ENCODE measurements around the gene BAZ2A.
"Not testable (repeated sequence)": the region's sequence is repeated elsewhere in the genome, so short reads cannot be mapped to it uniquely, and the experiment has no call there.

Gene BAZ2A

GRCh38 chr12:56596815-56597214, 33.3 kb downstream of the BAZ2A start:
- peaks cover 40% of the 10 kb centered on the region for H3K36me3 ChIP-seq (ENCODE audit: control insufficient read depth, insufficient read depth, low read length)
- H3K27me3 ChIP-seq (ENCODE audit: control insufficient read depth, insufficient read depth, low read length, poor library complexity, severe bottlenecking): no peaks in the 10 kb centered on the region
- no peaks in the 10 kb centered on the region for H3K4me1 ChIP-seq (ENCODE audit: control insufficient read depth, insufficient read depth, low read length)
- no peak overlapping the region for H3K27ac ChIP-seq (ENCODE audit: insufficient read depth, low read depth, low read length, poor library complexity, severe bottlenecking)
- H3K4me3 ChIP-seq (ENCODE audit: insufficient read depth, low read depth, low read length): no peak overlapping the region
- WGBS, 2 experiments: 85 to 87% methylated on average over 2 to 3 of the region's 3 CpGs
- no peaks in the 10 kb centered on the region for H3K9me3 ChIP-seq (ENCODE audit: control insufficient read depth, low read length)

- H3K36me3 ChIP-seq (ENCODE audit: control insufficient read depth, insufficient read depth, low read length): peaks cover 13% of the 10 kb centered on the region
- no peaks in the 10 kb centered on the region for H3K27me3 ChIP-seq (ENCODE audit: control insufficient read depth, insufficient read depth, low read length, poor library complexity, severe bottlenecking)
- H3K4me3 ChIP-seq (ENCODE audit: insufficient read depth, low read depth, low read length): no peak overlapping the region
- H3K27ac ChIP-seq (ENCODE audit: insufficient read depth, low read depth, low read length, poor library complexity, severe bottlenecking): peak overlapping the region; percentile 61
- no peaks in the 10 kb centered on the region for H3K9me3 ChIP-seq (ENCODE audit: control insufficient read depth, low read length)
- H3K4me1 ChIP-seq (ENCODE audit: control insufficient read depth, insufficient read depth, low read length): no peaks in the 10 kb centered on the region
- 48 to 51% methylated on average over 8 of the region's 8 CpGs for WGBS, 2 experiments
Measured at GRCh38 chr12:56593909-56594621, 36.1 kb downstream of the BAZ2A start.

GRCh38 chr12:56591961-56592360, 38.2 kb downstream of the BAZ2A start:
- Histone ChIP-seq H3K4me3 (ENCODE audit: insufficient read depth, low read depth, low read length) (no peak overlapping the region), H3K27me3 (ENCODE audit: control insufficient read depth, insufficient read depth, low read length, poor library complexity, severe bottlenecking) (no peaks in the 10 kb centered on the region), H3K4me1 (ENCODE audit: control insufficient read depth, insufficient read depth, low read length) (no peaks in the 10 kb centered on the region), H3K27ac (ENCODE audit: insufficient read depth, low read depth, low read length, poor library complexity, severe bottlenecking) (no peak overlapping the region), H3K36me3 (ENCODE audit: control insufficient read depth, insufficient read depth, low read length) (no peaks in the 10 kb centered on the region), H3K9me3 (ENCODE audit: control insufficient read depth, low read length) (no peaks in the 10 kb centered on the region)

GRCh38 chr12:56591126-56591525, 39.0 kb downstream of the BAZ2A start:
- Histone ChIP-seq H3K27me3 (ENCODE audit: control insufficient read depth, insufficient read depth, low read length, poor library complexity, severe bottlenecking) (no peaks in the 10 kb centered on the region), H3K27ac (ENCODE audit: insufficient read depth, low read depth, low read length, poor library complexity, severe bottlenecking) (no peak overlapping the region), H3K4me3 (ENCODE audit: insufficient read depth, low read depth, low read length) (no peak overlapping the region), H3K9me3 (ENCODE audit: control insufficient read depth, low read length) (no peaks in the 10 kb centered on the region), H3K36me3 (ENCODE audit: control insufficient read depth, insufficient read depth, low read length) (no peaks in the 10 kb centered on the region), H3K4me1 (ENCODE audit: control insufficient read depth, insufficient read depth, low read length) (no peaks in the 10 kb centered on the region)
- WGBS, 2 experiments: 76 to 82% methylated on average over 5 of the region's 5 CpGs

GRCh38 chr12:56590237-56590830, 39.8 kb downstream of the BAZ2A start:
- Histone ChIP-seq H3K4me3 (ENCODE audit: insufficient read depth, low read depth, low read length) (no peak overlapping the region), H3K4me1 (ENCODE audit: control insufficient read depth, insufficient read depth, low read length) (no peaks in the 10 kb centered on the region), H3K9me3 (ENCODE audit: control insufficient read depth, low read length) (no peaks in the 10 kb centered on the region), H3K27me3 (ENCODE audit: control insufficient read depth, insufficient read depth, low read length, poor library complexity, severe bottlenecking) (no peaks in the 10 kb centered on the region), H3K36me3 (ENCODE audit: control insufficient read depth, insufficient read depth, low read length) (no peaks in the 10 kb centered on the region), H3K27ac (ENCODE audit: insufficient read depth, low read depth, low read length, poor library complexity, severe bottlenecking) (no peak overlapping the region)
- 70 to 73% methylated on average over 3 of the region's 3 CpGs for WGBS, 2 experiments

- Histone ChIP-seq H3K4me1 (ENCODE audit: control insufficient read depth, insufficient read depth, low read length) (no peaks in the 10 kb centered on the region), H3K36me3 (ENCODE audit: control insufficient read depth, insufficient read depth, low read length) (no peaks in the 10 kb centered on the region), H3K27ac (ENCODE audit: insufficient read depth, low read depth, low read length, poor library complexity, severe bottlenecking) (no peak overlapping the region), H3K9me3 (ENCODE audit: control insufficient read depth, low read length) (no peaks in the 10 kb centered on the region), H3K4me3 (ENCODE audit: insufficient read depth, low read depth, low read length) (no peak overlapping the region), H3K27me3 (ENCODE audit: control insufficient read depth, insufficient read depth, low read length, poor library complexity, severe bottlenecking) (no peaks in the 10 kb centered on the region)
- 96 to 100% methylated on average over 1 of the region's 1 CpG for WGBS, 2 experiments
Measured at GRCh38 chr12:56589783-56590182, 40.3 kb downstream of the BAZ2A start.

- H3K4me1 ChIP-seq (ENCODE audit: control insufficient read depth, insufficient read depth, low read length): no peaks in the 10 kb centered on the region
- 86 to 93% methylated on average over 3 of the region's 4 CpGs for WGBS, 2 experiments
- no peak overlapping the region for H3K27ac ChIP-seq (ENCODE audit: insufficient read depth, low read depth, low read length, poor library complexity, severe bottlenecking)
- H3K36me3 ChIP-seq (ENCODE audit: control insufficient read depth, insufficient read depth, low read length): no peaks in the 10 kb centered on the region
- no peak overlapping the region for H3K4me3 ChIP-seq (ENCODE audit: insufficient read depth, low read depth, low read length)
- H3K27me3 ChIP-seq (ENCODE audit: control insufficient read depth, insufficient read depth, low read length, poor library complexity, severe bottlenecking): no peaks in the 10 kb centered on the region
- H3K9me3 ChIP-seq (ENCODE audit: control insufficient read depth, low read length): no peaks in the 10 kb centered on the region
Measured at GRCh38 chr12:56585098-56585497, 45.0 kb downstream of the BAZ2A start.

- Histone ChIP-seq H3K27me3 (ENCODE audit: control insufficient read depth, insufficient read depth, low read length, poor library complexity, severe bottlenecking) (no peaks in the 10 kb centered on the region), H3K36me3 (ENCODE audit: control insufficient read depth, insufficient read depth, low read length) (no peaks in the 10 kb centered on the region), H3K4me1 (ENCODE audit: control insufficient read depth, insufficient read depth, low read length) (no peaks in the 10 kb centered on the region), H3K4me3 (ENCODE audit: insufficient read depth, low read depth, low read length) (no peak overlapping the region), H3K27ac (ENCODE audit: insufficient read depth, low read depth, low read length, poor library complexity, severe bottlenecking) (no peak overlapping the region), H3K9me3 (ENCODE audit: control insufficient read depth, low read length) (no peaks in the 10 kb centered on the region)
- WGBS, 2 experiments: 93 to 94% methylated on average over 10 of the region's 10 CpGs
Measured at GRCh38 chr12:56581418-56582145, 48.5 kb downstream of the BAZ2A start.

GRCh38 chr12:56578983-56579546, 51.1 kb downstream of the BAZ2A start:
- H3K27ac ChIP-seq (ENCODE audit: insufficient read depth, low read depth, low read length, poor library complexity, severe bottlenecking): no peak overlapping the region
- H3K36me3 ChIP-seq (ENCODE audit: control insufficient read depth, insufficient read depth, low read length): no peaks in the 10 kb centered on the region
- WGBS, 2 experiments: 95% methylated on average over 10 of the region's 10 CpGs
- no peaks in the 10 kb centered on the region for H3K4me1 ChIP-seq (ENCODE audit: control insufficient read depth, insufficient read depth, low read length)
- no peak overlapping the region for H3K4me3 ChIP-seq (ENCODE audit: insufficient read depth, low read depth, low read length)
- H3K27me3 ChIP-seq (ENCODE audit: control insufficient read depth, insufficient read depth, low read length, poor library complexity, severe bottlenecking): no peaks in the 10 kb centered on the region
- no peaks in the 10 kb centered on the region for H3K9me3 ChIP-seq (ENCODE audit: control insufficient read depth, low read length)

GRCh38 chr12:56577248-56577647, 52.9 kb downstream of the BAZ2A start:
- WGBS, 2 experiments: 95 to 96% methylated on average over 5 to 6 of the region's 7 CpGs
- H3K4me3 ChIP-seq (ENCODE audit: insufficient read depth, low read depth, low read length); H3K9me3 ChIP-seq (ENCODE audit: control insufficient read depth, low read length); H3K4me1 ChIP-seq (ENCODE audit: control insufficient read depth, insufficient read depth, low read length); H3K27me3 ChIP-seq (ENCODE audit: control insufficient read depth, insufficient read depth, low read length, poor library complexity, severe bottlenecking); H3K27ac ChIP-seq (ENCODE audit: insufficient read depth, low read depth, low read length, poor library complexity, severe bottlenecking); H3K36me3 ChIP-seq (ENCODE audit: control insufficient read depth, insufficient read depth, low read length): not testable (repeated sequence)

Measured in ectodermal cell (in vitro differentiated cells).